Islet precursor cell (in vitro differentiated cells): Measurements from ENCODE around the gene TECR.
A peak's percentile ranks its signal among the peaks of the same experiment; 100 is the strongest.

Experiments used
- DNase-seq: peaks from one replicate; pipeline ENCODE4 v3.0.0-alpha.2; 2018

Gene TECR

DNA sequence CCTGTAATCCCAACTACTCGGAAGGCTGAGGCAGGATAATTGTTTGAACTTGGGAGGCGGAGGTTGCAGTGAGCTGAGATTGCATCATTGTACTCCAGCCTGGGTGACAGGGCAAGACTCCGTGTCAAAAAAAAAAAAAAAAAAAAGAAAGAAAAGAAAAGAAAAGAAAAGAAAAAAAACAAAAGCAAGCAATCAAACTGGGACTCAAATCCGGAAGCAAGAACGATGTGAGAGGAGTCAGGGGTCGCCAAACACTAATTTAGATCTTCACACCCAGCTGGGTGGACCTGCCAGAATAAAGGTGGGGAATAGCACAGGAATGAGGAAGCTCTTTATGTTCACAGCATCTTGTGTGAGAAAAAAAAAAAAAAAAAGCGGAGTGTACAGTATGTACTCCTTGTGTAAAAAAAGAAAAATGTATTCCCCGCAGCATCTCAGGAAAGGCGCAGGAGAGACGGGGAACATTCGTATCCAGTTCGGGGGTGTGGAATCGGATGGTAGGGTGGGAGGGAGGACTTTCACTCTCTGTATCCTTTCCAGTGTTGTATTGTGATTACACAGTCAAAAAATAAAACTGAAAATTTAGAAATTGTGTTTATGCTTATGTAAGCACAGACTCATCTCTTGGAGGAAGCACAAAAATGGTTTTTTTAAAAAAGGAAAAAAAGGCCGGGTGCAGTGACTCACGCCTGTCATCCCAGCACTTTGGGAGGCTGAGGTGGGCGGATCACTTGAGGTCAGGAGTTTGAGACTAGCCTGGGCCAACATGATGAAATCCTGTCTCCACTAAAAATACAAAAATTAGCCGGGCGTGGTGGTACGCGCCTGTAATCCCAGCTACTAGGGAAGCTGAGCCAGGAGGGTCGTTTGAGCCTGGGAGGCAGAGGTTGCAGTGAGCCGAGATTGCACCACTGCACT lies 18.8 kb upstream of the TECR start:
- DNase-seq: no peak

DNA sequence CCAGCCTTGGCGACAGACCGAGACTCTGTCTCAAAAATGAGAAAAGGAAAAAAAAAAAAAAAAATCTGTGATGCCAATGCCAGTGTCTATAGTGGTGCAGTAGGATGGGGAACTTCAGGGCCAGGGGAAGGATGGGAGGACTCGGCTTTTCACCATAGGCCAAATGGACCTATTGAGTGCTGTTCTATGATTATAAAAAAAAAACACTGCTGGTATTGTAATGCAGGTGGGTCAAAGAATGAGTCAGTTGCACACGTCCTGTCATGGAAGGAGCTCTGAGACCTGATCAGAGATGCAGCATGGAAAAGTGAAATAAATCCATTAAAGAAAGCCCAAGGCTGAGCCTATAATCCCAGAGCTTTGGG lies 18.2 kb upstream of the TECR start:
- no peak for DNase-seq

DNA sequence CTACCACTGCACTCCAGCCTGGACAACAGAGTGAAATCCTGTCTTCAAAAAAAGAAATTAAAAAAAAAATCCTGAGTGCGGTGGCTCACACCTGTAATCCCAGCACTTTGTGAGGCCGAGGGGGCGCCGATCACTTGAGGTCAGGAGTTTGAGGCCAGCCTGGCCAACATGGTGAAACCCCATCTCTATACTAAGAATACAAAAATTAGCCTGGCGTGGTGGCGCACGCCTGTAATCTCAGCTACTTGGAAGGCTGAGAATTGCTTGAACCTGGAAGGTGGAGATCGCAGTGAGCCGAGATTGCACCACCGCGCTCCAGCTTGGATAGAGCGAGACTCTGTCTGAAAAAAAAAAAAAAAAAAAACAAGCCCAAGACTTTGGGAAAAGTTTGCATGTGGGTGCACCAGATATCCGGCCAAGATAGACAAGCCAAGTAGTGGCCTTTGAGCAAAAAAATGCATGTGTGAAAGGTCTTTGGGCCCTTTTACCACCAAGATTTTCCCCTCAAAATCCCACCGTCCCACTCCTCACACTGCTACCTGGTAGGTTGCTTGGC lies 16.9 kb upstream of the TECR start:
- DNase-seq: no peak

DNA sequence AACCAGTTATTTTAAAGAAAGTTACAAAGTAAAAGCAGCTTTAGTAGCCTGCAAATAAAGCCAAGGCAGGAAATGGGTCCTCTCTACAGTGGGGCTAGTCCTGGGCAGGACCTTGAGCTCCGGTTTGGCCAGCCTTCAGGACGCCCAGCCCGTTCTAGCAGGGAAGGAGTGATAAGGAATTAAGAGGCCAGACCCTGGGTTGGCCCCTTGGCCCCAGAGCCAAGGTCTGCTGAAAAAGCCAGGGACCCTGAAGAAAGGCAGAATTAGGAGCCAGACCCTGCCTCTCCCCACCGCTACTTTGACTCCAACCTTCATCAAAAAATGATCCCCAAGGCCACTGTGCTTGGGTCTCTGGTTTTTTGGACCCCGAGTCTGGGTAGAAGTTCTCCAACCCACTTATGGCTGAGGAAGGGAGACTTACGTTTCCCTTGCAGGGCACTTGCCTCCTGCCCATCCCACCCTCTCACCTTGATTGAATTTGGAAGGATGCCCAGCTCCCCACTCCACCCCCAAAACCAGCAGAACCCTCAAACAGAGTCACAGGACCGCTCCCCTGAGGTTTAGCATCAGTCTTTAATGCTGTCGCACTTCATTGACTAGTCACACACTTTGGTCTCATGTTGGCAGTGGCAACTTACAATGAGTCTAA lies 15.1 kb upstream of the TECR start:
- DNase-seq: no peak

DNA sequence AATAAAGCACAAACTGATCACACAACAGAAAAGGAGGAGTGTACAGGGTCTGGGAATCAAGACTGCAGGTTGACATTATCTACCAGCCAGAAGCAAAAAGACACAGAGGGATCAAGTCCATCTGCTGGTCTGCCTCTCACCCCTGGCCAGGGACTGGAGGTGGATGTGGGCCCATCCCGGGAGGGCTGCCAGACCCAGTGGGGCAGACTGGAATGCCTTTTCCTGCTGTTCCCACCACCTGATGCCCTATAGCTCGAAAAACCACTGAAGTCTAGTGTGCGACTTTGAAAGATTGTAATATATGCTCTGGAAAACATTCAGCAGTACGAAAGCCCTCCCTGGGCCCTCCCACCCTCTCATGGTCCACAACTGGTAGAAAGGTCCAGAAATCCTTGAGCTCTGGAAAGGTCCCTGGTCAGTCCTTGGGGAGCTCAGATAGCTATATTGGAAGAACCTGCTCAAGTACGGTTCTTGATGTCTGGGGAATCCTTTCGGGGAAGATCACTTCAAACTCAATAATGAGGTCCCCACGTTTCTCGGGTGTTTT lies 13.8 kb upstream of the TECR start:
- no peak for DNase-seq

DNA sequence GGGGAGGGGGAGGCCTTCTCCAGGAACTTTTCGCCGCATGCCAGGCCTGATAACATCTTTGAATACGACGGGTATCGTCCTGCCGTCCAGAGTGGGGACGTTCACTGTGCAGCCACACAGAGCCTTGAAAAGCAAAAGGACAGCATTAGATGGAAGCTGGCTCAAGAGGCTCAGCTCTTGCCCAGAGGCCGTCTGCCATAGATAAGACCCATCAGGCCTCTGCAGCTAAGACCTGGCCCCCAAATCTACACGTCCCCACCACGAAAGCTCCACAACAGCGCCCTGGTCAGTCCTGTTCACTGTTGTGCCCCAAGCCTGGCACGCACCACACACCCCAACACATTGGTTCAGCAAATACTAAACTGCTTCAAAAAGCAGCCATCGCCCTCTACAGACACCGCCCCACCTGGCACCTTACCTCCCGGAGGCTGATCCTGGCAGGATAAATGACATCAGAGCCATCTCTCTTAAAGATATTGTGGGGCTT lies 13.3 kb upstream of the TECR start:
- no peak for DNase-seq

DNA sequence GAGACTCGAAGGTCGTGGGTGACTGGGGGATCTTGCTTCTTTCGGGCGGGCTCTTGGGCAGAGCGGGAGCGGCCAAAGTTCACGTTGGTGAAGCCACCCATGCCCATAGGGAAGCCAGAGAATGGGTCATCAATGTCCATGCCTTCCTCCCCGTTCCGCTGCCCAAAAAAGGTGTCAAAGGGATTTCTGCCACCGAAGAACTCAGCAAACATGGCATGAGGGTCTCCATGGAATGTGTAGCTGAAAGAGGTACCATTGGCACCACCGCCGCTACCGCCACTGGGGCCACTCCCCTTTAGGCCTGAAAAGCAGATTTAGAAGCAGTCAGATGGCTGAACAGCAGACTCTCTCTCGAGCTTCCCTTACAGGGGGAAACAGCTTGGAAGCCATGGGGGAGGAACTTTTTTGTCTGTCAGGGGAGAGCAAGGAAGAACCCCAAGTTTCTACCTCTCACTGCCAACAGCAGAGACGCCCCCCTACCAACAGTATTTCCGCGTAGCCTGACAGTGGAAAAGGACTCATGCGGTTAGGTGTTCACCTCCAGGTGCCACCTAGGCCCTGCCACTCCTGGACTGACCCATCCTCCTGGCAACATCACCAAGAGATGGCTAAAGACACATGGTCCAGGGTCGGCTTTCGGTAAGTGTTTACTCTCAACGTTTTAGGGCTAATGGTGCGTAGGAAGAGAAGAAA lies 12.5 kb upstream of the TECR start:
- DNase-seq: no peak

DNA sequence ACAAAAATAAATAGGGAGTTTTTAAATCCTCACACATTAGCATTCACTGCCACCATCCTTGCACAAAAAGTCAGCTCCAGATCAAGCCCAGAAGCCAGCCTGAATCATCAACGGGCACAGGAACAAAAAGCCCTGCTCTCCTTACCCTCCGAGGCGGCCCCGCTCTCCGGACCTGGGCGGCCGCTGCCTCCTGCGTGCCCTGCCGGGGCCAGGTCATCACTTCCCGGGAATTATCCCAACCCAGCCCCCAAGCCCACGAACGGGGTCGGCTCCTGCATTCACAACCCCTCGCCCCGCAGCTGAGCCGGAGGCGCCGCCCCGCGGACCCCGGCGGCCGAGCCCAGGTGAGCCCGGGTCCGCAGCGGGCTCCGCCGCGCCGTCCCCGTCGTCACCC lies 12.0 kb upstream of the TECR start:
- DNase-seq: no peak

DNA sequence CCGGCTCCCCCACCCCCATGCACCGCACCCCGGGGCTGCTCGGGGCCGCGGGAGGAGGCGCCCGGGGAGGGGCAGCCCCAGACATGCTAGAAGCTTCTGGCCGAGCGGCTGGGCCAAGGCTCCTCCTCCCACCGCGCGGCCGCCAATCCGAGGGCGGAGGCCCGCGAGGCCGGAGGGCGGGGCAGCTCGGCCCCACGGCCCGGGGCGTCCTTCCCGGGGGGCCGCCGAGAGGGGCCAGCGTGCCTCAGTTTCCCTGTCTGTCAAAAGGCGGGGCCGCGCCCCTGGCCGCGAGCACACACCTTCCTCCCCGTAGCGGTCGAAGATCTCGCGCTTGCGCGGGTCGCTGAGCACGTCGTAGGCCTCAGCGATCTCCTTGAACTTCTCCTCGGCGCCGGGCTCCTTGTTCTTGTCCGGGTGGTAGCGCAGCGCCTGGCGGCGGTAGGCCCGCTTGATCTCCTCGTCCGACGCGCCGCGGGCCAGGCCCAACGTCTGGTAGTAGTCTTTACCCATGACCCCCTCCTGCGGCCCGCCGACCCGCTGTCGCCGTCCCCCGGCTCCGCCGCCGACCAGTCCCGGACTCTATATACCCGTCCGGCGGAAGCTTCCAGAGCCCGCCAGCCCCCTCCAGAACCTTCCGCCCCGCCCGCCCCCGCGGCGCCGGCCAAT lies 11.4 kb upstream of the TECR start, which contains the start of gene DNAJB1:
Gene DNAJB1, minus strand, starts transcription at position 558 of the 666 bp plus-strand sequence. Its CDS starts 48 bp downstream, at position 510.
- DNase-seq: peak; percentile 78

DNA sequence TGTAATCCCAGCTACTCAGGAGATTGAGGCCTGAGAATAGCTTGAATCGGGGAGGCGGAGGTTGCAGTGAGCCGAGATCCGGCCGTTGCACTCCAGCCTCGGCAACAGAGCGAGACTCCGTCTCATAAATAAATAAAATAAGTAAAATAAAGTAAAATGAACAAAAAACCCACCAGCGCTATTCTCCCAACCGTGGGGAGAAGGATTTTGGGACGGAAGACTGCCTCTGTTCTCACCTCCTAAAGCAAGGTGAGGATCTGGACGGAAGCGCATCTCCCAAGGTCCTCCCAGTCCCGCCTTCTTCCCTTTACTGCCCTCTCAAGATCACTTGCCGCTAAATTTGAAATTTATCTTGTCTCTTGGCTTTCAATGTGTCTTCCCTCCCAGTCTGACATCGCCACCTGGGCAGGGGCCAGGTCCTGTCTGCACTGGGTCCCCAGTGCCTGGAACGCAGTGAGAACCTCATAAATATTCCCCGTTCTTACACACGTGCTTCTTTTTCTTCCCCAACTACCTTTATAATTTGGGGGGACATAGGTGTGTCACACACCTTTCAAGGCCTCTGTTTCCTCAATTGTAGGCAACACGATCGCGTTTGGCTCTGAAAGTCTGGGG lies 10.0 kb upstream of the TECR start:
- no peak for DNase-seq

DNA sequence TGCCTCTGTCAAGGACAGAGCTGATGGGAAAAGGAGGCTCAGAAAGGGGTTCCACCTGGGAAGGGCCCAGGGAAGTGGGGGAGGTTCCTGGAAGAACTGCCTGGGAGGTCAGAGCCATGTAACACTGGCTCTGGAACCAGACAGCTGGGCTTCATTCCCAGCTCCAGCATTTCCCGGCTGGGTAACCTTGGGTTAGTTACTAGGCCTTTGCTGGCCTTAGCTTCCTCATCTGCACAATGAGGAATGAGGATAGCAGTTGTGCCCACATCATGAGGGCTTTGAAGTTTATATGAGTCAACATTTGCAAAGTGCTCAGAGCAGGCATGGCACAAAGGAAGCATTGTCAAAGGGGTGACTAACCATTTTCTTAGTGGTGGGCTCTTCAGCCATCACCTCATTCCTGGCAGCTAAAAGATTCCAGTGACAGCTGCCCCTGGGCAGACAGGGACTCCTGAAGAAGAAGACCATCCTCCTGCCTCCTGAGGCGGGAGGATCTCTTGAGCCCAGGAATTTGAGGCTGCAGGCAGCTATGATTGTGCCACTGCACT lies 9.5 kb upstream of the TECR start:
- DNase-seq: peak; percentile 95

DNA sequence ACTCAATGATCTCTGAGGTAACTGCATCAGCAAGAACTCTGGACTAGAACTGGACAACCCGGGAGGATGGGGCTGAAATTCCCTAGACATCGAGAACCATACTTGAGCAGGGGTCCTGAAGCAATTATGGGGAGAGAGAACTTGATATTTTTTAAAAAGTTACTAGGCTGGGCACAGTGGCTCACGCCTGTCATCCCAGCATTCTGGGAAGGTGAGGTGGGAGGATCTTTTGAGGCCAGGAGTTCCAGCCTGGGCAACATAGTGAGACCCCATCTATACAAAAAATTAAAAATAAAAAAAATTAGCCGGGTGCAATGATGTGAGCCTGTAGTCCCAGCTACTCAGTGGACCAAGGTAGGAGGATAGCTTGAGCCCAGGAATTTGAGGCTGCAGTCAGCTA lies 8.9 kb upstream of the TECR start:
- DNase-seq: no peak

DNA sequence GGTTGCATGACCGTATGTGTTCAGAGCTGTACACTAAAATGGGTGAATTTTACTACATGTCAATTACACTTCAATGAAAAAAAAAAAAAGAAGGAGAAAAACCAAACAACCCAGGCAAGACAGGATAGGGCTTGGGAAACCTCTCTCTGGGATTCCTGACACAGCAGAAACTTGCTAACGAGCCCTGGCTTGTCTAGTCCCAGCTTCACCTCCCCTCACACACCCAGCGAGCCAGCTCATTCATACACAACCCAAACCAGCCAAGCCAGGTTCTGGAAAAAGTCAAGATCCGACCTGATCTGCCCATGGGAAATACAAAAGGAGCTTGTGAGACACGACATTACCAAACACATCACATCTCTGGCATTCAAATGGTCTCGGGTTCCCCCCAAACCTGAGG lies 3.7 kb upstream of the TECR start:
- peak; percentile 89 for DNase-seq

DNA sequence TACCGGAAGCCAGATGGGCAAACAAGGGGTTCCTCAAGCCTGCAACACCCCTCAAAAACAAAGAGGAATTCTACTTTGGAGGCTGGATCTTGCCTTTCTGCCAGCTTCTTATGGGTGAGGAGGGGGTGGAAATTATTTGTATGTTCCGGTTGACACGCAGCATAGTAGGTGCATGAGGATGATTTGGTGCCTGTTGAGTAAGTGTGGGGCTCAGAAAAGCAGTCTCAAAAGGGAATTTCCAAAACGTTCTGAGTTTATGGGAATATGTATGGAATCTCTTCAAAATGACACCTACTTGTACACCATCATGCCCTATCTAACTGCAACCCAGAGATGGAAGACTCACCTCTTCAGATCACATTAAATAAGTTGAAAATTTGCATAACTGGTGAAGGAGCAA lies 3.0 kb upstream of the TECR start:
- no peak for DNase-seq

DNA sequence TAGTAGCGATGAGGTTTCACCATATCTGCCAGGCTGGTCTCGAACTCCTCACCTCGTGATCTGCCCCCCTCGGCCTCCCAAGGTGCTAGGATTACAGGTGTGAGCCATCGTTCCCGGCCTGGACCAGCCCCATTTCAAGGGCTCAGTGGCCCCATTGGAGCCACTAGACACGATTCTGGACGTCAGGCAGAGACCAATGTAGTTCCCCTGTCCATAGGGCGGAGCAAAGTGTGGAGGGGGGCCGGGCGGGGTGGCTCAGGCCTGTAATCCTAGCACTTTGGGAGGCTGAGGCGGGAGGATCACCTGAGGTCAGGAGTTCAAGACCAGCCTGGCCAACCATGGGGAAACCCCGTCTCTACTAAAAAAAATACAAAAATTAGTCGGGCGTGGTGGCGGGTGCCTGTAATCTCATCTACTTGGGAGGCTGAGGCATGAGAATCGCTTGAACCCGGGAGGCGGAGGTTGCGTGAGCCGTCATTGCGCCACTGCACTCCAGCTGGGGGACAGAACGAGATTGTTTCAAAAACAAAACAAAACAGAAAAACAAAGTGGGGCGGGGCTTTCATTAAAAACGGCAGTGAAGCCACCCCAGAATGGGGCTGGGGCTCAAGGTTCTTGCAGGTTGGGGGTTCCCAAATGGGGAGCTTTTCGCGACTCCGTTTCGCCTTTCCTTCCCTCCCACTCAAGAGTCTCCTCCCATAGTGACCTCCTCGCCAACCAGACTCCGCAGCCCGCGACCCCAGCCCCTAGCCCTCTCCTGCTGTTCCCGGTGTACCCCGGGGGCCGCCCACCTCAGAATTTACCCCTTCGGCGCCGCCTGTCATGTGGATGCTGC lies 758 bp upstream of the TECR start:
- DNase-seq: no peak

DNA sequence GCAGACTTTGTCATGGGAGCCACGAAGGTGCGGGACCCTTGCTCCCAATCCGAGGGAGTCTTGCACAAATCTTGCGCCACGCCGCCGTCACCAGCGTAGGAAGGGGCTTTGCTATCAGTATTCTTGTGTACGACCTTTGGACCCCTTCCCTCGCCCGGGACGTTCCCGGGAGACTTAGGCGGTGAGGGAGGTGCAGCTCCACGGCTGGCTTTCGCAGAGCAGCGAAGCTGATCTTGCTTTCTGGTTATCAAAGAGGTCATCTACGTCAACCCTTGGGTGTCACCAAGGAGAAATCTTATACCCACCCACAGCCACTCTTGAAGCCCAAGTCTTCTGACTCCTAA lies 583 bp downstream of the TECR start:
- DNase-seq: peak; percentile 68

DNA sequence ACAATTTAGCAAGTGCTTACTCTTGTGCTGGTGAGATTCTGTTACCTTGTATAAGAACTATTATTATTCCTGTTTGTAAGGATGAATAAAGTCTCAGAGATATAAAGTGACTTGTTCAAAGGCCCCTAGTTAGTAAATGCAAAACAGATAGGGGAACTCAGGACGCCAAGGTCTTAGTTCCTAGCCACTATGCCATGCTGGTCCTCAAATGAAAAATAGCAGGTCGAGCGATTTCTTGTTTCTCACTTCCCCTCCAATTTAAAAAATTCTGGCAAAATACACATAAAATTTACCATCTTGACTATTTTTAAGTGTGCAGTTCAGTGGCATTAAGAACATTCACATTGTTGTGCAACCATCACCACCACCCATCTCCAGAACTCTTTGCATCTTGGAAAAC lies 1.1 kb downstream of the TECR start:
- DNase-seq: no peak

DNA sequence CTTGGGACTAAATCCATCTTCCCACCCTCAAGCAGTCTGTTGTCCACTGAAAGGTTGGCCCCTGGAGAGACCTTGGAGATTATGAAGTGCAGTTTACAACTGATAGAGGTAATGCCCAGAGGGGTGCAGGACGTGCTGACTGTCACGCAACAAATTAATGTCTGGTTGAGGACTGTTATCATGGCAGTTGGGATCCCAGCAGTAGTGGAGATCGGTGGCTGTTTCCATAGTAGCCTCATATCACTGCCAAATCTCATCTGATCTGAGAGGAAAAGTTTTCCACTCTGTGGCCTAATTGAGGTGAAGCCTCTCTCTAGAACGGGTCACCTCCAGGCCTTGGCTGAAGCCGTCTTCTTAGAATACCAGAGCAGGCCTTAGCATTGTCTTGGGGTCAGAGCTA lies 4.1 kb downstream of the TECR start:
- no peak for DNase-seq

DNA sequence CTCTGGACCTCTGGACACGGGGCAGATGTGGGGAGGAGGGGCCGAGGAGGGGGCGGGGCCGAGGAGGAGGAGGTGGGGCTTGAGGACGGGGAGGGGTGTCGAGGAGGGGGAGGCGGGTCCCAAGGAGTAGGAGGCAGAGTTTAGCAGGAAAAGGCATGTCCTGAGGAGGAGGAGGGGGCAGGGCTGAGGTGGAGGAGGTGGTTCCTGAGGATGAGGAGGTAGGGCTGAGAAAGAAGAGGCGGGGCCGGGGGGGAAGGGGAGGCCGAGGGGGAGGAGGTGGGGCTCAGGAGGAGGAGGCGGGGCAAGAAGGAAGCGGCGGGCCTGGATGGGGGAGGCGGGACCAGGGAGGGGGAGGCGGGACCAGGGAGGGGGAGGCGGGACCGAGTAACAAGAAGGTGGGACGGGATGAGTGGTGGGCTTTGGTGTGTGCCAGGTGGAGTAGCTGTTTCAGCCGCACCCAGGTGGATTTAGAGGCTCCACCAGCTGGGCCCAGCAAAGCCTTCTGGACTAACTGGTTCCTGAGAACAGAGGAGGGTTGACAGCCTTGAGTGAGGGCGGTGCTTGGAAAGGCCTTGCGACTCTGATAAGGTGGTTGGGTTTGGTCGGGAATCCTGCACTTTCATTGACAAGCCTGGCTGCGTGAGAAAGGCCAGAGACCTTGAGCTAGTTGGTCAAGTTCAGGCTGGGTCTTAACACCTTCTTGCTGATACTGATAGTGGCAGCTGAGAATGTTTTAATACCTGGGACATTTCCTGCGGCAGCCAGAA lies 7.7 kb downstream of the TECR start:
- peak; percentile 98 for DNase-seq
